H9 (cell line): ENCODE data around the gene TMEM244. TPM values are rescaled to one million over a fixed set of nuclear protein-coding genes. Genes with fewer than 3 reads are reported as not detected.

Source experiments
- DNase-seq: peaks from one replicate; pipeline ENCODE4 v3.0.0-alpha.2; 2017
- H2AFZ ChIP-seq: one replicate; pipeline ENCODE4 v1.6.1; 2013; ENCODE audit warnings: mild to moderate bottlenecking, low read length, control low read depth, moderate library complexity
- H2AK5ac ChIP-seq: 2 replicates; pipeline ENCODE4 v1.6.1; 2013; ENCODE audit warnings: low read length, control low read depth, mixed read lengths; ENCODE audit not compliant: insufficient read length
- H2BK120ac ChIP-seq: one replicate; pipeline ENCODE4 v1.6.1; 2013; ENCODE audit warnings: low read depth, mild to moderate bottlenecking, low read length, control low read depth, inconsistent platforms; ENCODE audit not compliant: poor library complexity, severe bottlenecking
- H2BK12ac ChIP-seq: 2 replicates; pipeline ENCODE4 v1.6.1; 2013; ENCODE audit warnings: low read length, control low read depth, mixed read lengths, low read depth; ENCODE audit not compliant: insufficient read length
- H2BK15ac ChIP-seq: 2 replicates; pipeline ENCODE4 v1.6.1; 2013; ENCODE audit warnings: low read depth, low read length, control low read depth
- H2BK20ac ChIP-seq: one replicate; pipeline ENCODE4 v1.6.1; 2013; ENCODE audit warnings: low read depth, mild to moderate bottlenecking, low read length, control low read depth, inconsistent platforms; ENCODE audit not compliant: poor library complexity, severe bottlenecking
- H2BK5ac ChIP-seq: 2 replicates; pipeline ENCODE4 v1.6.1; 2013; ENCODE audit warnings: low read length, control low read depth, mixed read lengths; ENCODE audit not compliant: insufficient read length
- H3K14ac ChIP-seq: 2 replicates; pipeline ENCODE4 v1.6.1; 2013; ENCODE audit warnings: low read length, control low read depth; ENCODE audit not compliant: insufficient read depth
- H3K18ac ChIP-seq: 2 replicates; pipeline ENCODE4 v1.6.1; 2013; ENCODE audit warnings: low read depth, mild to moderate bottlenecking, mixed read lengths, low read length, control low read depth; ENCODE audit not compliant: insufficient read length
- H3K23ac ChIP-seq: 2 replicates; pipeline ENCODE4 v1.6.1; 2013; ENCODE audit warnings: low read length, control low read depth, mixed read lengths, low read depth; ENCODE audit not compliant: insufficient read length
- H3K23me2 ChIP-seq: 2 replicates; pipeline ENCODE4 v1.6.1; 2013; ENCODE audit warnings: low read depth, mild to moderate bottlenecking, mixed read lengths, low read length, control low read depth; ENCODE audit not compliant: insufficient read length, poor library complexity, severe bottlenecking
- H3K27ac ChIP-seq: 2 replicates; pipeline ENCODE4 v1.5.1; 2013; ENCODE audit warnings: low read length, control low read depth, mixed read lengths, low read depth; ENCODE audit not compliant: insufficient read length
- H3K27me3 ChIP-seq: 2 replicates; pipeline ENCODE4 v1.6.1; 2013; ENCODE audit warnings: low read length, control low read depth, inconsistent platforms; ENCODE audit not compliant: insufficient read depth
- H3K4ac ChIP-seq: 2 replicates; pipeline ENCODE4 v1.6.1; 2013; ENCODE audit warnings: low read depth, mild to moderate bottlenecking, control low read depth, inconsistent platforms, low read length, moderate library complexity
- H3K4me1 ChIP-seq: 2 replicates; pipeline ENCODE4 v1.6.1; 2013; ENCODE audit warnings: low read length, control low read depth, inconsistent platforms; ENCODE audit not compliant: insufficient read depth
- H3K4me2 ChIP-seq: 2 replicates; pipeline ENCODE4 v1.6.1; 2013; ENCODE audit warnings: low read length, control low read depth, mixed read lengths; ENCODE audit not compliant: insufficient read length, insufficient read depth
- H3K56ac ChIP-seq: 2 replicates; pipeline ENCODE4 v1.6.1; 2013; ENCODE audit warnings: low read depth, mild to moderate bottlenecking, mixed read lengths, low read length, control low read depth; ENCODE audit not compliant: insufficient read length
- H3K79me1 ChIP-seq: 2 replicates; pipeline ENCODE4 v1.6.1; 2013; ENCODE audit warnings: low read depth, mild to moderate bottlenecking, moderate library complexity, low read length, control low read depth, inconsistent platforms; ENCODE audit not compliant: insufficient read depth, poor library complexity, severe bottlenecking
- H3K79me2 ChIP-seq: 2 replicates; pipeline ENCODE4 v1.6.1; 2013; ENCODE audit warnings: low read length, control low read depth, inconsistent platforms; ENCODE audit not compliant: insufficient read depth
- H3K9ac ChIP-seq: 2 replicates; pipeline ENCODE4 v1.6.1; 2013; ENCODE audit warnings: low read length, control low read depth, mixed read lengths; ENCODE audit not compliant: insufficient read length; ENCODE audit errors: extremely low read depth
- H3K9me3 ChIP-seq: one replicate; pipeline ENCODE4 v1.6.1; 2013; ENCODE audit warnings: low read depth, low read length, inconsistent platforms; ENCODE audit not compliant: control insufficient read depth
- H3T11ph ChIP-seq: one replicate; pipeline ENCODE4 v1.6.1; 2013; ENCODE audit warnings: mild to moderate bottlenecking, low read length, control low read depth, inconsistent platforms
- H4K20me1 ChIP-seq: one replicate; pipeline ENCODE4 v1.6.1; 2013; ENCODE audit not compliant: control insufficient read depth, insufficient read length, insufficient read depth
- H4K5ac ChIP-seq: 2 replicates; pipeline ENCODE4 v1.6.1; 2013; ENCODE audit warnings: low read depth, mild to moderate bottlenecking, mixed read lengths, low read length, control low read depth; ENCODE audit not compliant: insufficient read length
- H4K8ac ChIP-seq: replicated peaks from 2 replicates; pipeline ENCODE4 v1.6.1; 2013; ENCODE audit warnings: low read length, control low read depth, mixed read lengths, low read depth; ENCODE audit not compliant: insufficient read length
- H4K91ac ChIP-seq: 2 replicates; pipeline ENCODE4 v1.6.1; 2013; ENCODE audit warnings: low read depth, mild to moderate bottlenecking, moderate library complexity, mixed read lengths, low read length, control low read depth; ENCODE audit not compliant: insufficient read length
- H3K27ac Mint-ChIP-seq, 3 experiments: 2 replicates in 2 of 3; 3 replicates in 1 of 3; pipeline ENCODE4 v1.8.0; 2020 to 2021; ENCODE audit warnings: mixed read lengths in 3 of 3, mild to moderate bottlenecking in 1 of 3, moderate library complexity in 1 of 3
- H3K27me3 Mint-ChIP-seq: 2 replicates; pipeline ENCODE4 v1.8.0; 2021; ENCODE audit warnings: low read depth, mild to moderate bottlenecking, moderate library complexity, mixed read lengths
- H3K36me3 Mint-ChIP-seq, 3 experiments: 2 replicates in 2 of 3; 3 replicates in 1 of 3; pipeline ENCODE4 v1.8.0; 2020 to 2021; ENCODE audit warnings: low read depth in 3 of 3, mixed read lengths in 3 of 3; ENCODE audit not compliant: insufficient read depth in 1 of 3
- H3K4me1 Mint-ChIP-seq, 2 experiments: 2 replicates each; pipeline ENCODE4 v1.8.0; 2020; ENCODE audit warnings: mixed read lengths in 2 of 2
- H3K4me3 Mint-ChIP-seq, 2 experiments: 2 replicates in 1 of 2; 3 replicates in 1 of 2; pipeline ENCODE4 v1.8.0; 2020 to 2021; ENCODE audit warnings: mild to moderate bottlenecking in 2 of 2, mixed read lengths in 2 of 2, moderate library complexity in 1 of 2
- H3K9me3 Mint-ChIP-seq, 2 experiments: 2 replicates in 1 of 2; 3 replicates in 1 of 2; pipeline ENCODE4 v1.8.0; 2020; ENCODE audit warnings: mild to moderate bottlenecking in 2 of 2, mixed read lengths in 2 of 2, moderate library complexity in 1 of 2
- CTCF ChIP-seq: fragments of 200-600 bp; sonication (generic); conservative IDR thresholded peaks from 3 replicates; pipeline ENCODE4 v1.8.0; 2021; ENCODE audit warnings: antibody characterized with exemption, mild to moderate bottlenecking
- WGBS: extraction: QIAGEN DNeasy Blood & Tissue Kit; methylation state at CpG from one replicate; pipeline ENCODE4 v1.1.7; 2013; ENCODE audit warnings: missing lambda C conversion rate, low lambda C conversion rate, mixed read lengths; ENCODE audit not compliant: insufficient read length; ENCODE audit errors: extremely low coverage; 5-methylcytosine and 5-hydroxymethylcytosine counted together
- total RNA-seq: library from RNA; stranded (reverse); gene quantifications from 2 replicates; pipeline ENCODE4 v1.2.1, GENCODE V29; 2021

The TMEM244 gene
- total RNA-seq, 1 experiment from 2014 or later, result not detected

DNA sequence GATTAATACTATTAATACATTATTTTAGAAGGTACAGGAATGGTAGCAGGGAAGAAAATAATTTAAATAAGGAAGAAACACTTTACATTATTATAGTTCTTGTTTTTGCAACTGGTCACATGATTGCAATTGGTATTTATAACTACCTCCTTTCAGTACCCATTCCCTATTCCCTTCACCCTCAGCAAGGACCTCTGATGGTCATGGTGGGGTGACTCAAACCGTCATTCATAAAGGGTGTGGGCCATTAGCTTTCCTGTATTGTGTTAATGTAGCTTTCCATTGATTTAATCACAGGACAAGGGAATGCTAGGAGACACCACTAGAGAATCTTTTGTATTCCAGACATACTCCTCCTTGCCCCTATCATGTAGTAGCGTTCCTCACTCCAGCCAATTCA is 47.2 kb upstream of the TMEM244 start:
- no peaks in the 10 kb centered on the region for H3K79me1 ChIP-seq
- no peak overlapping the region for H3K4me2 ChIP-seq
- H3K4me1 ChIP-seq, result no peaks in the 10 kb centered on the region
- Mint-ChIP-seq H3K27me3 (no peaks in the 10 kb centered on the region), H3K36me3 (no peaks in the 10 kb centered on the region), H3K27ac (no peak overlapping the region), H3K9me3 (no peaks in the 10 kb centered on the region), H3K4me3 (no peak overlapping the region), H3K4me1 (peaks cover 0 to 11% of the 10 kb centered on the region in 2 experiments; a peak in 1 of 4 replicates)
- no peak overlapping the region for H3K9ac ChIP-seq
- no peak overlapping the region for H2BK12ac ChIP-seq
- TF ChIP-seq CTCF, result no peak
- no peak overlapping the region for H3K14ac ChIP-seq
- no peak overlapping the region for H3K23ac ChIP-seq
- no peak for DNase-seq
- no peak overlapping the region for H2BK15ac ChIP-seq
- H4K8ac ChIP-seq, result no peak overlapping the region
- H3K4ac ChIP-seq, result no peak overlapping the region
- H4K5ac ChIP-seq, result no peak overlapping the region
- H3K9me3 ChIP-seq, result no peaks in the 10 kb centered on the region
- H2AFZ ChIP-seq, result no peak overlapping the region
- H3T11ph ChIP-seq, result no peak overlapping the region
- no peak overlapping the region for H3K56ac ChIP-seq
- H3K27ac ChIP-seq, result no peak overlapping the region
- H4K20me1 ChIP-seq, result no peaks in the 10 kb centered on the region
- H2BK20ac ChIP-seq, result no peak overlapping the region
- H4K91ac ChIP-seq, result no peak overlapping the region
- no peak overlapping the region for H2BK120ac ChIP-seq
- no peaks in the 10 kb centered on the region for H3K23me2 ChIP-seq
- H3K18ac ChIP-seq, result no peak overlapping the region
- H2BK5ac ChIP-seq, result no peak overlapping the region
- H3K79me2 ChIP-seq, result no peaks in the 10 kb centered on the region
- no peaks in the 10 kb centered on the region for H3K27me3 ChIP-seq
- WGBS, result no CpG with 5 or more reads among the region's 2 CpGs
- no peak overlapping the region for H2AK5ac ChIP-seq
